Hepatocyte (in vitro differentiated cells): Measurements from ENCODE around the gene ABL1.

Experiments used
- EZH2 ChIP-seq: fragments of 200-600 bp; sonication (generic); IDR thresholded peaks from 2 replicates; pipeline ENCODE4 v1.6.1; 2016; ENCODE audit warnings: antibody characterized with exemption, mild to moderate bottlenecking, borderline replicate concordance
- EZH2phosphoT487 ChIP-seq: fragments of 200-600 bp; sonication (generic); IDR thresholded peaks from one replicate; pipeline ENCODE4 v1.6.1; 2018; ENCODE audit warnings: antibody characterized with exemption, mild to moderate bottlenecking, low read depth, moderate library complexity; ENCODE audit not compliant: unreplicated experiment, severe bottlenecking
- TF ChIP-seq, protein P1 (sequence below): fragments of 200-600 bp; sonication (generic); IDR thresholded peaks from 2 replicates; pipeline ENCODE4 v1.5.1; 2016; ENCODE audit warnings: antibody characterized with exemption, mild to moderate bottlenecking; ENCODE audit not compliant: poor library complexity

DNA sequence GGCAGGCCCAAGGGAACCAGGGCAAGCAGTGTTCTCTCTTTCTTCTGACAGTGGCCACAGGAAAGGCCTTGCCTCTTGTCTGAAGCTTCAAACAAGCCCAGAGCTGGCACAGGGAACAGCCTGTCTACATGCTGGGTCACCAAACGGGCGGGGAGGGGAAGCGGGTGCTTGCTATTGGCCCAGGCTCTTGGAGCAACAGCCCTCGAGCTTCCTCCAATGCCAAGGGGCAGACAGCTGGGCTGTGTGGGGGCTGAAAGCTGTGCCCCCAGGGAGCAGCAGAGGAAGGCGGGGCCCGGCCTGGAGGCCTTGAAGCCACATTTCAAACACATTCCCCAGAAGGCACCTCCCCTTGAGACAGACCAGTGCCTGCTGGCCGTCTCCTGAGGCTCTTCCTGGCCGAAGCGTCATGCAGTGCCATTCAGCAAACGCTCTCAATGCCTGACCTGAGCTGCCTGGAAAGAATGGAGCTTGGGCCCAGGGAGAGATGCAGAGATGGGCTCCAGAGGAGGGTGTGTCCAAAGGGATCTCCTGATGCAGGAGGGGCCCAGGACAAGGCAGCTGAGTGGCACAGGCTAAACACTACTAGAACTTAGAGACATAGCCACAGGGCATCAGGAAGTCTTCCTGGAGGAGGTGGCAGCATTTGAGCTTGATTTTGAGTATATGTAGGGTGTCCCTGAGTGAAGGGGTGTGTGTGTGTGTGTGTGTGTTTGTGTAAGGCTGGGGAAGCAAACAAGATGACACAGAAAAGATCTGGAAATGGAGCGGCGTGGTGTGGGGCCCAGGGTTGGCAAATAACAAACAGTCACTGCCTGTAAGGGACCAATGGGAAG lies 101.4 kb downstream of the ABL1 start:
- no peak for TF ChIP-seq EZH2
- TF ChIP-seq, protein P1, sequence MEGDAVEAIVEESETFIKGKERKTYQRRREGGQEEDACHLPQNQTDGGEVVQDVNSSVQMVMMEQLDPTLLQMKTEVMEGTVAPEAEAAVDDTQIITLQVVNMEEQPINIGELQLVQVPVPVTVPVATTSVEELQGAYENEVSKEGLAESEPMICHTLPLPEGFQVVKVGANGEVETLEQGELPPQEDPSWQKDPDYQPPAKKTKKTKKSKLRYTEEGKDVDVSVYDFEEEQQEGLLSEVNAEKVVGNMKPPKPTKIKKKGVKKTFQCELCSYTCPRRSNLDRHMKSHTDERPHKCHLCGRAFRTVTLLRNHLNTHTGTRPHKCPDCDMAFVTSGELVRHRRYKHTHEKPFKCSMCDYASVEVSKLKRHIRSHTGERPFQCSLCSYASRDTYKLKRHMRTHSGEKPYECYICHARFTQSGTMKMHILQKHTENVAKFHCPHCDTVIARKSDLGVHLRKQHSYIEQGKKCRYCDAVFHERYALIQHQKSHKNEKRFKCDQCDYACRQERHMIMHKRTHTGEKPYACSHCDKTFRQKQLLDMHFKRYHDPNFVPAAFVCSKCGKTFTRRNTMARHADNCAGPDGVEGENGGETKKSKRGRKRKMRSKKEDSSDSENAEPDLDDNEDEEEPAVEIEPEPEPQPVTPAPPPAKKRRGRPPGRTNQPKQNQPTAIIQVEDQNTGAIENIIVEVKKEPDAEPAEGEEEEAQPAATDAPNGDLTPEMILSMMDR = no peak
- no peak for TF ChIP-seq EZH2phosphoT487
